ENCODE data around the gene MRPL38.

The MRPL38 gene

DNA sequence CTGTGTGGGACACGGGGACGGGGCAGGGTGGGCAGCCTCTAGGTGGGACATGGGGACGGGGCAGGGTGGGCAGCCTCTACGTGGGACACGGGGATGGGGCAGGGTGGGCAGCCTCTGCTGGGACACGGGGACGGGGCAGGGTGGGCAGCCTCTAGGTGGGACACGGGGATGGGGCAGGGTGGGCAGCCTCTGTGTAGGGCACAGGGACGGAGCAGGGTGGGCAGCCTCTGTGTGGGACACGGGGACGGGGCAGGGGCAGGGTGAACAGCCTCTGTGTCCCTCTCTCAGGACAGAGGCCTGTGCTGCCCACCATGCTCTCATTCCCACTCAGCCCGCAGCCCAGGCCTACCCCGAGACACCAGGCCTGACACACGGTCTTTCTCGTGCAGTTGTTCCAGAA lies 16.9 kb upstream of the MRPL38 start:
- ChIA-PET CTCF (interaction anchor here (1.0 to 9.0 kb wide), 3 partner anchors 8 to 16 kb away, joined by 4 to 52 read pairs (median 4); no protein-coding TSS in a partner anchor), POLR2A (interaction anchor here (0.9 kb wide), 1 partner anchor 22 kb away, joined by 3 read pairs; no protein-coding TSS in a partner anchor)
- Histone ChIP-seq H3K27me3 (replicated peaks in 2 of 5; ENCODE audit: control insufficient read depth in 4 of 5, insufficient read depth in 5 of 5, low read length in 4 of 5) (no peaks in the 10 kb centered on the region), H3K36me3 (ENCODE audit: control insufficient read depth in 4 of 4, insufficient read depth in 4 of 4, low read length in 3 of 4) (peaks cover 0 to 42% (median 16%) of the 10 kb centered on the region in 4 experiments), H3K27ac (ENCODE audit: insufficient read depth in 1 of 2, low read depth in 1 of 2, low read length in 2 of 2, poor library complexity in 1 of 2, severe bottlenecking in 2 of 2) (no peak overlapping the region), H3K4me1 (ENCODE audit: control extremely low read depth in 1 of 4, control insufficient read depth in 4 of 4, insufficient read depth in 4 of 4, low read length in 3 of 4) (peaks cover 0 to 3% (median 0%) of the 10 kb centered on the region in 4 experiments), H3K4me3 (ENCODE audit: control insufficient read depth in 1 of 7, extremely low read depth in 1 of 7, insufficient read depth in 4 of 7, low read depth in 2 of 7, low read length in 6 of 7) (no peak overlapping the region), H3K9me3 (ENCODE audit: control extremely low read depth in 1 of 5, control insufficient read depth in 4 of 5, insufficient read depth in 2 of 5, low read depth in 1 of 5, low read length in 4 of 5) (no peaks in the 10 kb centered on the region)
- no peak for DNase-seq
- WGBS (ENCODE audit: insufficient coverage) = 94% methylated on average over 10 of the region's 15 CpGs

- no peak for DNase-seq
- Histone ChIP-seq H3K9me3 (ENCODE audit: control extremely low read depth in 1 of 5, control insufficient read depth in 4 of 5, insufficient read depth in 2 of 5, low read depth in 1 of 5, low read length in 4 of 5) (no peaks in the 10 kb centered on the region), H3K4me1 (ENCODE audit: control extremely low read depth in 1 of 4, control insufficient read depth in 4 of 4, insufficient read depth in 4 of 4, low read length in 3 of 4) (peaks cover 0 to 3% (median 0%) of the 10 kb centered on the region in 4 experiments), H3K36me3 (ENCODE audit: control insufficient read depth in 4 of 4, insufficient read depth in 4 of 4, low read length in 3 of 4) (peaks cover 0 to 28% (median 10%) of the 10 kb centered on the region in 4 experiments), H3K4me3 (ENCODE audit: control insufficient read depth in 1 of 7, extremely low read depth in 1 of 7, insufficient read depth in 4 of 7, low read depth in 2 of 7, low read length in 6 of 7) (no peak overlapping the region), H3K27ac (ENCODE audit: insufficient read depth in 1 of 2, low read depth in 1 of 2, low read length in 2 of 2, poor library complexity in 1 of 2, severe bottlenecking in 2 of 2) (no peak overlapping the region), H3K27me3 (replicated peaks in 2 of 5; ENCODE audit: control insufficient read depth in 4 of 5, insufficient read depth in 5 of 5, low read length in 4 of 5) (no peaks in the 10 kb centered on the region)
- ChIA-PET CTCF (interaction anchor here (0.9 to 1.8 kb wide), 3 partner anchors 9 to 35 kb away, joined by 3 to 10 read pairs (median 3); partner anchors contain the start of gene MRPL38), POLR2A (no interaction called here)
- 97% methylated on average over 9 of the region's 11 CpGs for WGBS (ENCODE audit: insufficient coverage)
Measured at GRCh38 chr17:75920045-75920560, 15.4 kb upstream of the MRPL38 start.

DNA sequence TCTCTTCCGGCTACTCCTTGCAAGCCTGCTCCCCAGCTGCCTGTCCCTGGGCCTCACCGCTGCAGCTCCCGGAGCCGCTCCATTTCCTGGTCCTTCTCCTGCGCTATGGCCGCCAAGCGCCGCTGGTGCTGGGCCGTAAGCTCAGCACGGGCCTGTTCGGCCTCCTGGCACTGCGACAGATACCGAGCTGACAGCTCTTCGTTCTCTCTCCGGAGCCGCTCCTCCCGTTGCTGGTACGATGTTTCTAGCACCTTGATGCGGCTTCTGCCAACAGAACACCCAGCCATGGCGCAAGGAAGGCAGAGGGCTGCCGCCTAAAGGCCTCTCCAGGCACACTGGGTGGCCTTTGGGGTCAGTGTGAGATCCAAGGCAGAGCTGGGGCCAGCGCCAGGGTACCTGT lies 14.9 kb upstream of the MRPL38 start:
- CTCF ChIA-PET = interaction anchor here (0.9 to 1.8 kb wide), 2 partner anchors 8 to 15 kb away, joined by 3 to 10 read pairs; partner anchors contain the start of gene MRPL38

DNA sequence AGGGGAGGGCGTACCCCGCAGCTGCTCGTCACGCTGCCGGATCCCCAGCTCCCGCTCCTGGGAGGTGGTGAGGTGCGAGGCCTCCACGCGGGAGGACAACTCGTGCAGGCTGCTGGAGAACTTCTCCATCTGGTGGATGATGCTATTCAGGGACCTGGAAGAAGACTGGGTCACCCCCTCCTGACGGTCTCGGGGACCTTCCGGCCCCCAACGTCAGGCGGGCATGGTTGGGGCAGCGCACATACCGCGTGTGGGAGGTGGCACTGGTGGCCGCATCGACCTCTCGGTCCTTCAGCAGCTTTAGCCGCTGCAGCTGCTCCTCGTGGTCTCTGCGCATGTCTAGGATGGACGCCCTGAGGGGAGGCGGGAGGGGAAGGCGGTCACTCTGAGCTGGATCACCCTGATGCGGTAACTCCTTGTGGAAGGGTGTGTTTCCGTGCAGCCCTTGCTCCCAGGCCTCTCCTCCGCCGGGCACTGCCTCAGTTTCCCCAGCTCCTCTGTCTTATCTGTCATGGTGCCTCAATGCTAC lies 13.3 kb upstream of the MRPL38 start:
- Histone ChIP-seq H3K9me3 (ENCODE audit: control extremely low read depth in 1 of 5, control insufficient read depth in 4 of 5, insufficient read depth in 2 of 5, low read depth in 1 of 5, low read length in 4 of 5) (no peaks in the 10 kb centered on the region), H3K27me3 (replicated peaks in 2 of 5; ENCODE audit: control insufficient read depth in 4 of 5, insufficient read depth in 5 of 5, low read length in 4 of 5) (no peaks in the 10 kb centered on the region), H3K27ac (ENCODE audit: insufficient read depth in 1 of 2, low read depth in 1 of 2, low read length in 2 of 2, poor library complexity in 1 of 2, severe bottlenecking in 2 of 2) (no peak overlapping the region), H3K36me3 (ENCODE audit: control insufficient read depth in 4 of 4, insufficient read depth in 4 of 4, low read length in 3 of 4) (peaks cover 2 to 35% (median 16%) of the 10 kb centered on the region in 4 experiments), H3K4me1 (ENCODE audit: control extremely low read depth in 1 of 4, control insufficient read depth in 4 of 4, insufficient read depth in 4 of 4, low read length in 3 of 4) (peaks cover 0 to 3% (median 0%) of the 10 kb centered on the region in 4 experiments), H3K4me3 (ENCODE audit: control insufficient read depth in 1 of 7, extremely low read depth in 1 of 7, insufficient read depth in 4 of 7, low read depth in 2 of 7, low read length in 6 of 7) (no peak overlapping the region)
- ChIA-PET CTCF (interaction anchor here (1.2 to 1.3 kb wide), 3 partner anchors 10 to 20 kb away, joined by 4 to 6 read pairs (median 5); no protein-coding TSS in a partner anchor), POLR2A (no interaction called here)
- 96% methylated on average over 28 of the region's 31 CpGs for WGBS (ENCODE audit: insufficient coverage)
- DNase-seq = no peak

More for the DNA sequence above, 14.9 kb upstream of the MRPL38 start:
- Histone ChIP-seq H3K4me3 (ENCODE audit: control insufficient read depth in 1 of 7, extremely low read depth in 1 of 7, insufficient read depth in 4 of 7, low read depth in 2 of 7, low read length in 6 of 7) (no peak overlapping the region), H3K36me3 (ENCODE audit: control insufficient read depth in 4 of 4, insufficient read depth in 4 of 4, low read length in 3 of 4) (peaks cover 2 to 31% (median 12%) of the 10 kb centered on the region in 4 experiments), H3K27ac (ENCODE audit: insufficient read depth in 1 of 2, low read depth in 1 of 2, low read length in 2 of 2, poor library complexity in 1 of 2, severe bottlenecking in 2 of 2) (no peak overlapping the region), H3K9me3 (ENCODE audit: control extremely low read depth in 1 of 5, control insufficient read depth in 4 of 5, insufficient read depth in 2 of 5, low read depth in 1 of 5, low read length in 4 of 5) (no peaks in the 10 kb centered on the region), H3K4me1 (ENCODE audit: control extremely low read depth in 1 of 4, control insufficient read depth in 4 of 4, insufficient read depth in 4 of 4, low read length in 3 of 4) (peaks cover 0 to 3% (median 0%) of the 10 kb centered on the region in 4 experiments), H3K27me3 (replicated peaks in 2 of 5; ENCODE audit: control insufficient read depth in 4 of 5, insufficient read depth in 5 of 5, low read length in 4 of 5) (no peaks in the 10 kb centered on the region)
- POLR2A ChIA-PET = no interaction called here
- no peak for DNase-seq
- 94% methylated on average over 22 of the region's 22 CpGs for WGBS (ENCODE audit: insufficient coverage)

DNA sequence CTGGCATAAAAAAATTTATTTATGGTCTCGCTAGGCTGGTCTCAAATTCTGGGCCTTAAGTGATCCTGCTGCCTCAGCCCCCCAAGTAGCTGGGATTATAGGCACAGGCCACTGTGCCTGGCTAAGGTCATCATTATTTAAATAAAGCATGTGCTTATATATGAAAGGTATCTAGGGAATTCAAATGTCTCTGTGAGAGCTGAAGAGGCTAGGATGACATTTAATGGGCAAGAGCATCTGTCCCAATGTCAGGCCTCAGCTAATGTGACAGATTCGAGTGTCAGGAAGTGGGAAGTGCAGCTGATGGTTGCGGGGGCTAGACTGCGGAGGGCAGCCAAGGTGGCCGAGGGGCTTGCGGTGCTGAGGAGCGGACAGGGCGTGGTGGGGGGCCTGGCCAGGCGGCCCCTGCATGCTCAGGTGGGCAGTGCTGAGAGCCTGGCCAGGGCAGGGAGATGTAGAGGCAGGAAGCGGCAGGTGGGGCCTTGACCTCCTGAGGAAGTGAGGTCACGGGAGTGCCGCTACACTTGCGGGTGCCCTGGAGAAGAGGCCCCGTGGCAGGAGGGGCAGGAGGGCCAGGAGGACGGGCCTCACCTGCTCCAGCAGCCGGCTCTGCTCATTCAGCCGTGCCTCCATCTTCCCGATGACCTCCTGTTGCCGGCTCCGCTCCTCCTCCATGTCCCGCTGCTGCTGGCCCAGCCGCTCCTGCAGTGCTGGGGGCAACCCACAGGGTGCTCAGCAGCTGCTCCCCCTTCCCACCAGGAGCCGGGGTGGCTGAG lies 12.6 kb upstream of the MRPL38 start:
- Histone ChIP-seq H3K4me3 (ENCODE audit: control insufficient read depth in 1 of 7, extremely low read depth in 1 of 7, insufficient read depth in 4 of 7, low read depth in 2 of 7, low read length in 6 of 7) (no peak overlapping the region), H3K27me3 (replicated peaks in 2 of 5; ENCODE audit: control insufficient read depth in 4 of 5, insufficient read depth in 5 of 5, low read length in 4 of 5) (no peaks in the 10 kb centered on the region), H3K9me3 (ENCODE audit: control extremely low read depth in 1 of 5, control insufficient read depth in 4 of 5, insufficient read depth in 2 of 5, low read depth in 1 of 5, low read length in 4 of 5) (no peaks in the 10 kb centered on the region), H3K4me1 (ENCODE audit: control extremely low read depth in 1 of 4, control insufficient read depth in 4 of 4, insufficient read depth in 4 of 4, low read length in 3 of 4) (peaks cover 0 to 3% (median 0%) of the 10 kb centered on the region in 4 experiments), H3K27ac (ENCODE audit: insufficient read depth in 1 of 2, low read depth in 1 of 2, low read length in 2 of 2, poor library complexity in 1 of 2, severe bottlenecking in 2 of 2) (no peak overlapping the region), H3K36me3 (ENCODE audit: control insufficient read depth in 4 of 4, insufficient read depth in 4 of 4, low read length in 3 of 4) (peaks cover 2 to 29% (median 16%) of the 10 kb centered on the region in 4 experiments)
- ChIA-PET POLR2A (no interaction called here), CTCF (interaction anchor here (0.8 to 1.2 kb wide), 3 partner anchors 11 to 43 kb away, joined by 3 to 5 read pairs (median 4); no protein-coding TSS in a partner anchor)
- DNase-seq = no peak
- WGBS (ENCODE audit: insufficient coverage) = 91% methylated on average over 21 of the region's 23 CpGs

DNA sequence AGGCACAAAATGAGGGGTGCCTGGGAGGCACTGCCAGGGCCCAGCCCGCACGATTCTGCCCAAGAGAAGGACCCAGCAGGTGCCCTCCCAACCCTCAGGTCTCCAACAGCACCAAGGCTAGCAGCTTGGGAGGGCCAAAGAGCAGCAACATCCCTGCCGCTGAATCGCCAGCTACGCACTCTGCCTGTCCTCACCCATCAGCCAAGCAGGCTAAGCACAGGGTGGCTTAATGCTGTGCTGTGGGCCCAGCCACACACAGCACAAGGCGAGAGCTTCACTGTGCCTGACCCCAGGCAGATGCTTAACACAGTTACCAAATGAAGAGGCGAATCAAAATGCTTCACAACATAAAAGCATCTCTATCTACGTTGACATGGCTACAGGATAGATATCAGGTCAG lies 10.6 kb upstream of the MRPL38 start:
- ChIA-PET CTCF (interaction anchor here (1.2 to 1.4 kb wide), 2 partner anchors 10 to 90 kb away, joined by 3 read pairs; no protein-coding TSS in a partner anchor), POLR2A (interaction anchor here (0.6 kb wide), 1 partner anchor 154 kb away, joined by 6 read pairs; no protein-coding TSS in a partner anchor)
- no peak for DNase-seq
- Histone ChIP-seq H3K9me3 (ENCODE audit: control extremely low read depth in 1 of 5, control insufficient read depth in 4 of 5, insufficient read depth in 2 of 5, low read depth in 1 of 5, low read length in 4 of 5) (no peaks in the 10 kb centered on the region), H3K36me3 (ENCODE audit: control insufficient read depth in 4 of 4, insufficient read depth in 4 of 4, low read length in 3 of 4) (peaks cover 2 to 26% (median 16%) of the 10 kb centered on the region in 4 experiments), H3K4me3 (ENCODE audit: control insufficient read depth in 1 of 7, extremely low read depth in 1 of 7, insufficient read depth in 4 of 7, low read depth in 2 of 7, low read length in 6 of 7) (no peak overlapping the region), H3K4me1 (ENCODE audit: control extremely low read depth in 1 of 4, control insufficient read depth in 4 of 4, insufficient read depth in 4 of 4, low read length in 3 of 4) (peaks cover 0 to 8% (median 6%) of the 10 kb centered on the region in 4 experiments), H3K27me3 (replicated peaks in 2 of 5; ENCODE audit: control insufficient read depth in 4 of 5, insufficient read depth in 5 of 5, low read length in 4 of 5) (no peaks in the 10 kb centered on the region), H3K27ac (ENCODE audit: insufficient read depth in 1 of 2, low read depth in 1 of 2, low read length in 2 of 2, poor library complexity in 1 of 2, severe bottlenecking in 2 of 2) (no peak overlapping the region)
- WGBS (ENCODE audit: insufficient coverage) = 100% methylated on average over 6 of the region's 8 CpGs

Measured in common myeloid progenitor, CD34-positive (primary cell).